Effector memory CD8-positive, alpha-beta T cell (primary cell): Measurements from ENCODE around the gene GDF15.

Experiments used
- ATAC-seq: fragments of 150-1000 bp; cut with Tn5 transposase; replicated peaks from 2 replicates; pipeline ENCODE4 v1.10.0; 2021; ENCODE audit warnings: mild to moderate bottlenecking, moderate library complexity
- DNase-seq, 3 experiments: peaks; one replicate each; pipeline ENCODE4 v3.0.0; 2021
- H3K27ac Mint-ChIP-seq, 2 donors: one replicate each; pipeline ENCODE4 v1.8.0; 2022; ENCODE audit warnings: mild to moderate bottlenecking in 2 of 2, mixed read lengths in 2 of 2, moderate library complexity in 2 of 2
- H3K27me3 Mint-ChIP-seq, 2 donors: one replicate each; pipeline ENCODE4 v1.8.0; 2022; ENCODE audit warnings: mixed read lengths in 2 of 2
- H3K36me3 Mint-ChIP-seq: one replicate; pipeline ENCODE4 v1.8.0; 2022; ENCODE audit warnings: mild to moderate bottlenecking, moderate library complexity, mixed read lengths; ENCODE audit not compliant: insufficient read depth
- H3K4me1 Mint-ChIP-seq, 2 donors: one replicate each; pipeline ENCODE4 v1.8.0; 2022; ENCODE audit warnings: low read depth in 2 of 2, mixed read lengths in 2 of 2
- H3K4me3 Mint-ChIP-seq, 2 donors: one replicate each; pipeline ENCODE4 v1.8.0; 2022; ENCODE audit warnings: mild to moderate bottlenecking in 2 of 2, mixed read lengths in 2 of 2, moderate library complexity in 2 of 2
- H3K9me3 Mint-ChIP-seq, 2 donors: one replicate each; pipeline ENCODE4 v1.8.0; 2022; ENCODE audit warnings: mixed read lengths in 2 of 2

The GDF15 gene

DNA sequence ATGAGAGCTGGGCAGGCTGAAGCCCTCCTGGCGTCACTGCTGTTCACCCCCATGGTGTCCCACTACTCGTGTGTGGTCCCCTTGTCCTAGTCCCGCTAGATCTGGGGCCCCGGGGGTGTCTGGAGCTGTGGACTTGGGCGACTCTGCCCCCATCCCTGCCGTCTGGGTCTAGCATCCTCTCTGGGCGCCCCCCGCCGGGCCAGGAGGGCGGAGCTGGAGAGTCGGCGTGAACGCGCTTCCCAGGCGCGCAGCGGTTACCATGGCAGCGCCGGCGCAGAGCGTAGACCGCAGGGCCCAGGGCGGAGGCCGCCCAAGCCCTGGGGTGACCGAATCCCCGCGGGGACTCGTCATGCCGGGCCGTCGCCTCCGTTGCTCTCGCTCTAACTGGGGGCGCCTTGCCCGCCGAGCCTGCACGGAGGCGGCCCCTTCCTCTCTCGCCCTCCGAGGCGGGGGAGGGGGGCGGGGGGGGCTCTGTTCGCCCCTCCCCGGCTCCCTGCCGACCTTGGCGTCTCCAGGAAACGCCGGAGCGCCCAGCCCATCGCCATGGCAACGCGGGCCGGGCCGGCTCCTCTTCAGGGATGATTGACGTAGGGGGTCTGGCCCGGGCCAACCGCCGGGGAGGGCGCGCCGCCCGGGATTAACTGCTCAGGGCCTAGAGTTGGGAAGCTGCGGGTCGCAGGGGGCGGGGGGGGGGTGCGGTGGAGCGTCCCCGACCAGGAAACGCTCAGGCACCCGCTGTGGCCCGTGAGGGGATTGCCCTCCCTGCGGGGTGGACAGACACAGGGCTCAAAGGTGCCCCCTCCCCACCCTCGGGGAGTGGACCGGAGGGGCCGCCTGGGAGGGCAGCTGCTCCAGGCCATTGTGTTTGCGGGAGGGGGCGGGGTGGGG is 43.1 kb downstream of the GDF15 start:
- no peaks in the 10 kb centered on the region for H3K9me3 Mint-ChIP-seq
- peaks cover 56% of the 10 kb centered on the region for H3K36me3 Mint-ChIP-seq
- H3K27ac Mint-ChIP-seq, result peak overlapping the region; percentile 92 to 95
- H3K4me3 Mint-ChIP-seq, result peak overlapping the region; percentile 73
- H3K4me1 Mint-ChIP-seq, result peaks cover 26 to 34% of the 10 kb centered on the region in 2 donors
- ATAC-seq, result peak; percentile 83
- no peaks in the 10 kb centered on the region for H3K27me3 Mint-ChIP-seq
- DNase-seq, result peak; percentile 91 to 95 (median 94)

DNA sequence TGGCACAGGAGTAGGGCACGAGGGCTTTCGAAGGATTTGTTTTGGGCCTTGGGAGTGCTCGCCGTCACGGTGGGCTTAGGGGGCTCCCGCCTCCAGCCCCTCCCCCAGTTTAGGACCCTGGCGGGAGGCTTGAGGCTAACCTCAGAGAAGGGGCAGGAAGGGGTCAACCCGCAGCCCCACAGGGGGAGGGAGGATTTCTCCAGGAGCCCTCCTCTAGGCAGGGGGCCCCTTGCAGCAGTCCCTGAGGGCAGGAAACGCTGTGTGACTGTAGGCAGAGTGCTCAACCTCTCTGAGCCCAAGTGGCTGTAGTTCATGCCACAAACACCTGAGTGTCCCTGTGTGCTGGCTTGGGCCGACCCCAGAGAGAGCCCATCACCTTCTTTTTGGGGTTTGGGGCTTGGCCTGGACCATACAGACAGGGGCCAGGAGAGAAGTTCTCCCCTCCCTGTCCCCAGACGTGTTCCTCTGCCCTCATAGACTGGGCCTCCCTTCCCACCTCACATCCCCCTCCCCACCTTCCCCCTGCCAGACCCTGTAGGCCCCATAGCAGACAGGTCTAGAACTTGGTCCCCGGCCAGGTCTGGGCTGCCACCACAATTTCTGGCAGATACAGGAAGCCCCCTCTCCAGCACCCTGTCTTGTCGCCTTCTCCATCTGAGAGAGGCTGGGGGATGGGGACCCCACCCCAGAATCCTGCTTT is 43.9 kb downstream of the GDF15 start:
- DNase-seq (peak in 1 of 3 experiments; percentile 46), ATAC-seq (no peak)
- Mint-ChIP-seq H3K4me3 (peak overlapping the region; percentile 73), H3K36me3 (peaks cover 63% of the 10 kb centered on the region), H3K9me3 (no peaks in the 10 kb centered on the region), H3K4me1 (peaks cover 20 to 26% of the 10 kb centered on the region in 2 donors), H3K27me3 (no peaks in the 10 kb centered on the region), H3K27ac (peak overlapping the region; percentile 92 to 95)

DNA sequence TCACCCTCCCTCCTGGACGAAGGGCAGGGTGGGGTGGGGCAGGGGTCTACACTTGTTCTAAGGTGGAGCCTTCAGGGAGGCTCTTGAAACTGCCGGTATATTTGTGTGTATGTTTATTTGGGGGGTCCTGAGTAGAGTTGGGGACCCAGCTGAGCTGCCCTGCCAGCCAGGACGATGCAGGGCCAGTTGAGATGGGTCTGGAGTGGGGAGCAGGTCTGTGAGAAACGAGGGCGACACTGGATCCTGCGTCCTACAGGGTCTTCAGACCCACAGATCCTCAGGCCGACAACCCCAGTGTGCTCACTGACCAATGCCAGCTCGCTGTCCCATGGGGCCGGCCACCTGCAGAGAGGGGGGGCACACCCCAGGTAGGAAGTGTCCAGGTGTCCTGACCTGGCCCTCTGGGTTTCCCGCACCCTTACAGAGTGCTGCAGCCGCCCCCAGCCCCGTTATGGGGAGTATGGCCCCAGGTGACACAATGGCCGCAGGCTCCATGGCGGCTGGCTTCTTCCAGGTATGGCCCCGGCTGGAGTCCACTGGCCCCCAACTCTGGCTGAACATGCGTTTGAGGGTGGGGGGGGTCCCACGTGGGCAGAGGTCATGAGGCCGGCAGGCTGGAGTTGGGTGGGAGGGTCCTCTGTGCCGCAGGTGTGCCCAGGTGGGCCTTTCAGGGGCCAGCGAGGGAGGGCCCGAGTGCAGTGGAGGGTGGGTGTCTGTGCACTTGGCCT is 44.6 kb downstream of the GDF15 start:
- Mint-ChIP-seq H3K27ac (peak overlapping the region; percentile 92 to 95), H3K4me3 (peak overlapping the region in 1 of 2 donors; percentile 38), H3K9me3 (no peaks in the 10 kb centered on the region), H3K27me3 (no peaks in the 10 kb centered on the region), H3K36me3 (peaks cover 63% of the 10 kb centered on the region), H3K4me1 (peaks cover 16 to 25% of the 10 kb centered on the region in 2 donors)
- DNase-seq (no peak), ATAC-seq (no peak)

DNA sequence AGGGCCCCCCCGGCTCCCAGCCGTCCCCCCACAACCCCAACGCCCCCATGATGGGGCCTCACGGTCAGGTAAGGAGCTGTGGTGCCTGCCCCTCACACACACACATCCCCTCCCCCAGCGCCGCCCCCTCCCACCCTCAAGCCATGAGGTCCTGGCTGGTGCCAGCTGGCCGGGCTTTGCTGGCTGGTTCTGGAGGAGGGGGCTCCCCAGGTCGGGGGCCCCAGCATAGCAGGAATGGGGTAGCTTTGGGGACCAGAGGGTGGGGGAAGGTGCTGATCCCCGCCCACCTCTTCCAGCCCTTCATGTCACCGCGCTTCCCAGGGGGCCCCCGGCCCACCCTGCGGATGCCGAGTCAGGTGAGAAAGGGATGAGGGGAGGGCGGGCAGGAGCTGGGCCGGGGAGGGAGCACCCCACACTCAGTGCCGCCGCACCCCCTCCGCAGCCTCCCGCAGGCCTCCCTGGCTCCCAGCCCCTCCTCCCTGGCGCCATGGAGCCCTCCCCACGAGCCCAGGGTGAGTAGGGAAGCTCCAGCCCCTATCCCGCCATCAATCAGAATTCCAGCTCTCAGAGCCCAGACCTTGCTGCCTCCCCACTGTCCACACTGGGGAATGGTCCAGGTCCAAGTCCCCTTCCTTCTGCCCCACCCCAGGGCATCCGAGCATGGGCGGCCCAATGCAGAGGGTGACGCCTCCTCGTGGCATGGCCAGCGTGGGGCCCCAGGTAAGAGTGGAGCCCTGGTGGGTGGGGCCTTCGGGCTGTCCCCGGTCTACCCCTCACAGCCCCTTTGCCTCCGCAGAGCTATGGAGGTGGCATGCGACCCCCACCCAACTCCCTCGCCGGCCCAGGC is 45.6 kb downstream of the GDF15 start:
- DNase-seq (no peak), ATAC-seq (no peak)
- H3K27ac Mint-ChIP-seq, result peak overlapping the region; percentile 65 to 73
- H3K4me3 Mint-ChIP-seq, result no peak overlapping the region
- peaks cover 62% of the 10 kb centered on the region for H3K36me3 Mint-ChIP-seq
- H3K27me3 Mint-ChIP-seq, result no peaks in the 10 kb centered on the region
- peaks cover 9 to 25% of the 10 kb centered on the region in 2 donors for H3K4me1 Mint-ChIP-seq
- H3K9me3 Mint-ChIP-seq, result no peaks in the 10 kb centered on the region

DNA sequence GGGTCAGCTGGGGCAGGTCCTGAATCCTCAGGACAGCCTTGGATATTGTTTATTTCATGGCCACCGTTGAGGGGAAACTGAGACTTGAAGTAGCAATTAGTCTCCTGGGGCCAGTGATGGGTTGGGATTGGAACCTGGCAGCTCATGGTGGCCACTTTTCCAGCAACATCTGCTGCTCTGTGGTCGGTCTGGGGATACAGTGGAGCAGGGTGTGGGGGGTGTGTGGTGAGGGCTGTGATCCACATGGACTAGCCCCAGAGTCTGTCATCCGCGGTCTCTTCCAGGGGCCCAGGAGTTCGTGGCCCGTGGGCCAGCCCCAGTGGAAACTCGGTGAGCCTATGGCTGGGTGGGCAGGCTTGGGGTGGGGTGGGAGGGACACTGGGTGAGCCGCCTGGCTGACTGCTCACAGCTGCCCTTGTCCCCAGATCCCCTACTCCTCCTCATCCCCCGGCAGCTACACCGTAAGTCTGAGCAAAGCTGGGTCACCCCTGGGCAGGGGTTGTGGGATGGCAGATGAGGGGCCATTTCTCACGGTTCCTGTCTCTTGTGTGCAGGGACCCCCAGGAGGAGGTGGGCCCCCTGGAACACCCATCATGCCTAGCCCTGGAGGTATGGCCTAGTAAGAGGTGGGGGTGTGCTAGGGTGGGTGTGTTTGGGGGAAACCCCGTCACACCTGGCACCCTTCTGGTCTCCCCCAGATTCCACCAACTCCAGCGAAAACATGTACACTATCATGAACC is 46.5 kb downstream of the GDF15 start:
- no peak for DNase-seq
- Mint-ChIP-seq H3K36me3 (peaks cover 60% of the 10 kb centered on the region), H3K27ac (peak overlapping the region in 1 of 2 donors; percentile 73), H3K27me3 (no peaks in the 10 kb centered on the region), H3K4me1 (peaks cover 9 to 22% of the 10 kb centered on the region in 2 donors), H3K4me3 (peak overlapping the region in 1 of 2 donors; percentile 54), H3K9me3 (no peaks in the 10 kb centered on the region)
- ATAC-seq, result no peak

DNA sequence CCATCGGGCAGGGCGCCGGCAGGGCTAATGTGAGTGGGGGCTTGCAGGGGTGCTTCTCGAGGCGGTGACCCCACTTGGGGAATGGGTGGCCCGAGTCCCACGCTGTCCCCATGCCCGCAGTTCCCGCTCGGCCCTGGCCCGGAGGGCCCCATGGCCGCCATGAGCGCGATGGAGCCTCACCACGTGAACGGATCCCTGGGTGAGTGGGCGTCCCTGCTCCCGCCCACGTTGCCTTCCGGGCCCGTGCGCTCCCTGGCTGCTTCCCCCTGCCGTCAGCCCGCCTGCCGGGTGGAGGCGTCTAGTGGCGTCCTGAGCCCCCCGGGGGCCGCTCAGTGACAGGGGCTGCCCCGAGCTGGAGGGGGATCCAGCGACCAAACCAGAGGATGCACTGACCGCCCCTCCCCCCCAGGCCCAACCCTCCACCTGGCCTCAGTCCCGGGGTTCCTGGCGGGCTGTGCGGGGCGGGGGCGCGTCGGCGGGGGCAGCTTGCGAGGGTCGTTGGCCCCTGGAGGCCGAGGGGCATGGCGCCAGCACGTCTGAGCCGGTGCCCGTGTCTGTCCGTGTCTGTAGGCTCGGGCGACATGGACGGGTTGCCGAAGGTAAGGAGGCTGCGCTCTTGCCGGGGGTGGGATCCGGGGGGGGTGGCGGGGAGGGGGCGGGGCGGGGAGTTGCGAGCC is 47.2 kb downstream of the GDF15 start:
- no peaks in the 10 kb centered on the region for H3K9me3 Mint-ChIP-seq
- peaks cover 61% of the 10 kb centered on the region for H3K36me3 Mint-ChIP-seq
- H3K27ac Mint-ChIP-seq, result peak overlapping the region in 1 of 2 donors; percentile 73
- no peak for ATAC-seq
- no peaks in the 10 kb centered on the region for H3K27me3 Mint-ChIP-seq
- no peak for DNase-seq
- H3K4me1 Mint-ChIP-seq, result peaks cover 9 to 22% of the 10 kb centered on the region in 2 donors
- H3K4me3 Mint-ChIP-seq, result peak overlapping the region in 1 of 2 donors; percentile 54

DNA sequence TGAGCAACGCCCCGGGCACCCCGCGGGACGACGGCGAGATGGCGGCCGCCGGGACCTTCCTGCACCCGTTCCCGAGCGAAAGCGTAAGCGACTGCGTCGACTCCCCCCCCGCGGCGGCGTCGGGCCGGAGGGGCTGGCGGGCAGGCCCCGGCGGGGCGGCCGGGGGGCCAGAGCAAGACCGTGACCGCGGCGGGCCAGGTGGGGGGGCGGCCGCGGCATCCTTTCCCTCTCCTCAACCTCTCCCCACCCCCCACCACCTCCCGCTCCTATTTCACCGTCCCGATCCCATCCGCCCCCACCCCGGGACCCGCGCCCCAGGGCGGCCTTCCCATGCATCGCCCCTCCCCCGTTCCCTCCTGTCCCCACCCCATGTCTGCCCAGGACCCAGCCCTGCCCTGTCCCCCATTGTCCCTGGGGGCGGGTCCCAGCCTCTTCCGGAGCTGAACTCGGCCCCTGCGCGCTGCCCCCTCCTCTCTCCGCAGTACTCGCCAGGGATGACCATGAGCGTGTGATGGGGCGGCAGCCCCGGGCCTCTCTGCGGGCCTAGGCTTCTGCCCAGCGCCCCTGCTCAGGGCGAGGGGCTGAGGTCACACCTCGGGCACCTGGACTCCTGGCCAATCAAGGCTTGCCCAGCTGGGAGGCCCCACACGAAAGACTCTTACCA is 47.9 kb downstream of the GDF15 start:
- H3K27ac Mint-ChIP-seq, result peak overlapping the region; percentile 72 to 88
- no peaks in the 10 kb centered on the region for H3K9me3 Mint-ChIP-seq
- DNase-seq (no peak), ATAC-seq (no peak)
- H3K4me1 Mint-ChIP-seq, result peaks cover 9 to 23% of the 10 kb centered on the region in 2 donors
- H3K27me3 Mint-ChIP-seq, result no peaks in the 10 kb centered on the region
- H3K4me3 Mint-ChIP-seq, result peak overlapping the region; percentile 34 to 63
- H3K36me3 Mint-ChIP-seq, result peaks cover 60% of the 10 kb centered on the region

DNA sequence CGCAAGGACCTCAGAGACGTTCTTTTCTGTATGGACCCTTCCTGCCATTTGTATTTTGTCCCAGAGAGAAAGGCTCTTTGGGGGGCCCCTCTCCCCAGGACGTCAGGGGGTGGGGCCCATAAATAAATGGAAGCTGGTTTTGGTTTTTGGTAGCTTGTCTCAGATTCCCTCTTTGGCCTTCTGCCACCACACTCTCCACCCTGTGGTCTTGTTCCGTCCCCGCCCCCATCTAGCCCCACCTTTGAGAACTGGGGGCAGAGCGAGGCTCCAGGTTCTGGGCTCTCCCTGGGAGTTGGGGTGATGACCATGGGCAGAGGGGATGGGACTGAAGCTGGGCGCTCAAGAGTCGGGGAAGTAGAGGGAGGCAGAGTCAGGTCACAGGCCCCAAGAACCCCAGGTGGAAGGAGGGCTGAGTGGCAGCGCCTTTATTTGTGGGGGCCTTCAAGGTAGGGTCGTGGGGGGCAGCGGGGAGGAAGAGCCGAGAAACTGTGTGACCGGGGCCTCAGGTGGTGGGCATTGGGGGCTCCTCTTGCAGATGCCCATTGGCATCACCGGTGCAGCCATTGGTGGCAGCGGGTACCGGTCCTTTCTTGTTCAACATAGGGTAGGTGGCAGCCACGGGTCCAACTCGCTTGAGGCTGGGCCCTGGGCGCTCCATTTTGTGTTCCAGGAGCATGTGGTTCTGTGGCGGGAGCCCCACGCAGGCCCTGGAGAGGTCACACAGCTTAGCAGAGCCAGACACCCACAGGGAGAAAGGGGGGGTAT is 48.6 kb downstream of the GDF15 start:
- peaks cover 57% of the 10 kb centered on the region for H3K36me3 Mint-ChIP-seq
- no peak for DNase-seq
- no peaks in the 10 kb centered on the region for H3K27me3 Mint-ChIP-seq
- H3K4me3 Mint-ChIP-seq, result peak overlapping the region; percentile 34 to 63
- H3K9me3 Mint-ChIP-seq, result no peaks in the 10 kb centered on the region
- no peak for ATAC-seq
- H3K4me1 Mint-ChIP-seq, result peaks cover 11 to 22% of the 10 kb centered on the region in 2 donors
- H3K27ac Mint-ChIP-seq, result peak overlapping the region; percentile 72 to 88

DNA sequence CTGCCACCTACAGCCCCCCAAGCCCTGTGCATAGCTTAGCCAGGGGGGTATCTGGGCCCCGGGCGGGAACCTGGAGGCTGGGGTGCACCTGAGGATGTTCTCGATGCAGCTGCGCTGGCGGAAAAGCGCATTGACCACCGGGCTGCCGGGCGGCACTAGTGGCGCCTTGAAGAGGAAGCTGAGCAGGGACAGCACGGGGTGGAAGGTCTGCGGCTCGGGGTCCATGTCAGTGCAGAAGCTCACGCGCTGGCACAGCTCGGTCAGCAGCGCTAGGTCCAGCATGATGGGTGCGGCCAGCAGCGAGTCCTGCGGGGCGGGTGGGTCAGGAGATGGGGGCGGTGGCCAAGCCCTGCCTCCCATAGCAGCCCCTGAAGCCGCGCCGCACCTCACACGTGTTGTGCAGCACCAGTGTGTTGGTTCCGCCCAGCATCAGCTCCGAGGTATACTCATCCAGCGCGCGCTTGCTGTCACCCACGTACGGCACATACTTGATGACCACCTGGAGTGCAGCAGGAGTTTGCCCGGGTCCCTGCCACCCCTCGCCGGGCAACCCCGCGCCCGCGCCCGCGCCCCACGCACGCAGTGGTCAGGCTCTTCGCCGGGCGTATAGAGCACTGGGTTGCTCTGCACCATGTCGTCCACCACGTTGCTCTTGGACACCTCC is 49.4 kb downstream of the GDF15 start:
- H3K27ac Mint-ChIP-seq, result peak overlapping the region; percentile 72 to 88
- H3K4me3 Mint-ChIP-seq, result peak overlapping the region in 1 of 2 donors; percentile 34
- H3K9me3 Mint-ChIP-seq, result no peaks in the 10 kb centered on the region
- no peaks in the 10 kb centered on the region for H3K27me3 Mint-ChIP-seq
- H3K36me3 Mint-ChIP-seq, result peaks cover 56% of the 10 kb centered on the region
- peaks cover 11 to 20% of the 10 kb centered on the region in 2 donors for H3K4me1 Mint-ChIP-seq
- ATAC-seq (no peak), DNase-seq (no peak)

DNA sequence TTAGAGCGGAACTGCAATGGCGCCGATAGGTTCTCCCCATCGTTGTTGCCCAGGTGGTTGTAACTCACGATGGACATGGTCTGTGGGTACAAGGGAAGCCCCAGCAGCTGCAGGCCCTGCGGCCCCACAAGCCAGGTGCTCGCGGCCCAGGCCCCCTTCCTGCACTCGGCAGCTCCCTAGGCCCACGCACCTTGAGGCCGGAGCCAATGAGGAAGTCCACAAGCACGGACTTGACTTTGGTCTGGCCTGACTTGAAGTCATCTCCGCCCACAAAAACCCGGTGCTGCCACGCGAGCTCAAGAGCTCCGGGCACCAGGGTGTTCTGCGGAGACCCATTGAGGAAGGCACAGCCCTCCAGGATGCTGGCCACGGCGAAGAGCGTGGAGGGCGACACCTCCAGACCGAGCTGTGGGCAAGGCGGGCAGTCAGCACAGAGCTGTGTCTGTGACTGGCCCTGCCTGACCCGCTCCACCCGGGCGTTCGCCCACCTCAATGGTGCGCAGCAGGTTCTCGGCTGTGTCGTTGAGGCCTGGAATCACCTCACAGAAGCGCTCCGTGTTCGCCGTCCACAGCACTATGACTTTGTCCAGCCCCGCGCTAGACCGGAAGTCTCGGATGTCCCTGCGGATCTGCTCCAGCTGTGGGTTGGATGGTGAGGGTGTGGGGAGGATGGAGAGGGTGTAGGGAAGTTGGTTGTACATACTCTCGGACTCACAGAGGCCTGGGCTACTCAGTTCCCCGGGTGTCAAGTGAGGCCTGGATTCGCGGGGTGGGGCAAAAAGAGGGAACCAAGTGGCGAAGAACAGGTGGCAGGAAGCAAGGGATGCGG is 50.1 kb downstream of the GDF15 start:
- no peak for DNase-seq
- peaks cover 14 to 24% of the 10 kb centered on the region in 2 donors for H3K4me1 Mint-ChIP-seq

More for the DNA sequence above, 50.1 kb downstream of the GDF15 start:
- peaks cover 61% of the 10 kb centered on the region for H3K36me3 Mint-ChIP-seq
- H3K4me3 Mint-ChIP-seq, result peak overlapping the region; percentile 60 to 76
- H3K27me3 Mint-ChIP-seq, result no peaks in the 10 kb centered on the region
- ATAC-seq, result no peak
- peak overlapping the region in 1 of 2 donors; percentile 51 for H3K27ac Mint-ChIP-seq
- H3K9me3 Mint-ChIP-seq, result no peaks in the 10 kb centered on the region
